T47D (cell line): ENCODE measurements around the gene NOVA1.

Experiments used
- DNase-seq, 2 experiments: peaks; one replicate each; pipeline versions ENCODE4 v3.0.0 to v3.0.0-alpha.2; 2011 to 2012; ENCODE audit warnings: low read depth in 1 of 2, low spot score in 1 of 2
- JUND ChIP-seq: IDR thresholded peaks from 2 replicates; pipeline ENCODE4 v1.6.1; 2012; ENCODE audit warnings: low read depth
- in situ Hi-C: cut with HindIII; loops from 2 replicates; pipeline ENCODE4 v1.10.0; 2016; ENCODE audit warnings: low sequenced_read_pairs, low pct_unique_long_range_greater_than_20kb

Gene NOVA1

GRCh38 chr14:26478967-26479366, 118.9 kb downstream of the NOVA1 start:
- in situ Hi-C loops: no loop called here
- TF ChIP-seq JUND: no peak

GRCh38 chr14:26466862-26467261, 131.0 kb downstream of the NOVA1 start:
- DNase-seq: no peak
- TF ChIP-seq JUND: no peak
- in situ Hi-C loops: no loop called here

More at GRCh38 chr14:26478967-26479366, 118.9 kb downstream of the NOVA1 start:
- no peak for DNase-seq

- in situ Hi-C loops: no loop called here
- no peak for DNase-seq
- TF ChIP-seq JUND: no peak
Measured at GRCh38 chr14:26463136-26463535, 134.7 kb downstream of the NOVA1 start.

GRCh38 chr14:26454105-26454504, 143.7 kb downstream of the NOVA1 start:
- in situ Hi-C loops: no loop called here

GRCh38 chr14:26448181-26448855, 149.5 kb downstream of the NOVA1 start:
- in situ Hi-C loops: no loop called here
- DNase-seq: peak in 1 of 2 experiments; percentile 44

More at GRCh38 chr14:26454105-26454504, 143.7 kb downstream of the NOVA1 start:
- no peak for TF ChIP-seq JUND
- DNase-seq: no peak

GRCh38 chr14:26444822-26445221, 153.0 kb downstream of the NOVA1 start:
- DNase-seq: peak in 1 of 2 experiments; percentile 72
- in situ Hi-C loops: no loop called here
- no peak for TF ChIP-seq JUND

More at GRCh38 chr14:26448181-26448855, 149.5 kb downstream of the NOVA1 start:
- no peak for TF ChIP-seq JUND

- no peak for TF ChIP-seq JUND
- in situ Hi-C loops: no loop called here
- no peak for DNase-seq
Measured at GRCh38 chr14:26443654-26444053, 154.2 kb downstream of the NOVA1 start.

GRCh38 chr14:26429205-26429604, 168.6 kb downstream of the NOVA1 start:
- in situ Hi-C loops: no loop called here
- no peak for DNase-seq
- TF ChIP-seq JUND: no peak

- in situ Hi-C loops: no loop called here
- TF ChIP-seq JUND: no peak
- no peak for DNase-seq
Measured at GRCh38 chr14:26427097-26427496, 170.7 kb downstream of the NOVA1 start.

- in situ Hi-C loops: no loop called here
- TF ChIP-seq JUND: no peak
- no peak for DNase-seq
Measured at GRCh38 chr14:26424537-26424936, 173.3 kb downstream of the NOVA1 start.

- no peak for TF ChIP-seq JUND
- no peak for DNase-seq
- in situ Hi-C loops: no loop called here
Measured at GRCh38 chr14:26415618-26416123, 182.2 kb downstream of the NOVA1 start.

- no peak for TF ChIP-seq JUND
- in situ Hi-C loops: no loop called here
- no peak for DNase-seq
Measured at GRCh38 chr14:26414926-26415325, 182.9 kb downstream of the NOVA1 start.

- no peak for TF ChIP-seq JUND
- no peak for DNase-seq
- in situ Hi-C loops: no loop called here
Measured at GRCh38 chr14:26414103-26414502, 183.7 kb downstream of the NOVA1 start.

GRCh38 chr14:26412421-26412820, 185.4 kb downstream of the NOVA1 start:
- in situ Hi-C loops: no loop called here
- TF ChIP-seq JUND: no peak
- DNase-seq: no peak
